HEK293T (cell line): ENCODE measurements around the gene HOMER2.

Experiments
- CTCF ChIA-PET: fragments of 350-600 bp; formaldehyde crosslinking; extraction: SDS; loops from one replicate; lab custom pipeline; 2021; ENCODE audit warnings: antibody characterized with exemption, inconsistent platforms; lab: Yijun Ruan, JAX
- POLR2A ChIA-PET: fragments of 350-600 bp; formaldehyde crosslinking; extraction: SDS; loops from one replicate; lab custom pipeline; 2020; ENCODE audit warnings: antibody characterized with exemption, inconsistent platforms; lab: Yijun Ruan, JAX
- DNase-seq: peaks from one replicate; pipeline ENCODE4 v3.0.0; 2012; ENCODE audit warnings: mixed read lengths; ENCODE audit errors: extremely low spot score
- ARNT ChIP-seq: fragments of 450-650 bp; IDR thresholded peaks from 2 replicates; pipeline ENCODE4 v1.6.1; 2017; ENCODE audit warnings: mild to moderate bottlenecking
- BHLHE40 ChIP-seq: fragments of 450-650 bp; IDR thresholded peaks from 2 replicates; pipeline ENCODE4 v1.6.1; 2016; ENCODE audit warnings: mild to moderate bottlenecking, moderate library complexity, borderline replicate concordance
- CTBP1 ChIP-seq: fragments of 450-650 bp; IDR thresholded peaks from 2 replicates; pipeline ENCODE4 v1.6.1; 2016; ENCODE audit warnings: borderline replicate concordance
- ELF4 ChIP-seq: fragments of 450-650 bp; IDR thresholded peaks from 2 replicates; pipeline ENCODE4 v1.6.1; 2017; ENCODE audit warnings: antibody characterized with exemption
- FOXA1 ChIP-seq: fragments of 450-650 bp; IDR thresholded peaks from 2 replicates; pipeline ENCODE4 v1.6.1; 2016; ENCODE audit warnings: mild to moderate bottlenecking
- FOXK2 ChIP-seq: fragments of 450-650 bp; IDR thresholded peaks from 2 replicates; pipeline ENCODE4 v1.6.1; 2016; ENCODE audit warnings: mild to moderate bottlenecking
- FOXM1 ChIP-seq: fragments of 450-650 bp; IDR thresholded peaks from 2 replicates; pipeline ENCODE4 v1.6.1; 2017; ENCODE audit warnings: mild to moderate bottlenecking, borderline replicate concordance
- HDGF ChIP-seq: fragments of 450-650 bp; IDR thresholded peaks from 2 replicates; pipeline ENCODE4 v1.6.1; 2017; ENCODE audit warnings: antibody characterized with exemption, borderline replicate concordance
- L3MBTL2 ChIP-seq: fragments of 450-650 bp; conservative IDR thresholded peaks from 2 replicates; pipeline ENCODE4 v1.6.1; 2016; ENCODE audit warnings: mild to moderate bottlenecking
- LEF1 ChIP-seq: fragments of 450-650 bp; IDR thresholded peaks from 2 replicates; pipeline ENCODE4 v1.6.1; 2017; ENCODE audit warnings: mild to moderate bottlenecking, borderline replicate concordance
- NFRKB ChIP-seq: fragments of 450-650 bp; IDR thresholded peaks from 2 replicates; pipeline ENCODE4 v1.6.1; 2016; ENCODE audit warnings: mild to moderate bottlenecking, moderate library complexity
- PKNOX1 ChIP-seq: fragments of 450-650 bp; IDR thresholded peaks from 2 replicates; pipeline ENCODE4 v1.6.1; 2016
- SP1 ChIP-seq: fragments of 450-650 bp; IDR thresholded peaks from 2 replicates; pipeline ENCODE4 v1.6.1; 2017
- SUZ12 ChIP-seq: fragments of 450-650 bp; IDR thresholded peaks from 2 replicates; pipeline ENCODE4 v1.6.1; 2016; ENCODE audit warnings: mild to moderate bottlenecking
- TARDBP ChIP-seq: fragments of 450-650 bp; IDR thresholded peaks from 2 replicates; pipeline ENCODE4 v1.6.1; 2016
- ZNF384 ChIP-seq: fragments of 450-650 bp; IDR thresholded peaks from 2 replicates; pipeline ENCODE4 v1.6.1; 2016

HOMER2 gene

GRCh38 chr15:82950295-82950694 lies 2.2 kb downstream of the HOMER2 start:
- ChIA-PET POLR2A (no interaction called here), CTCF (no interaction called here)
- DNase-seq = no peak
- TF ChIP-seq CTBP1 (no peak), SUZ12 (no peak), ZNF384 (no peak), PKNOX1 (no peak), L3MBTL2 (no peak), HDGF (no peak)

- ChIA-PET POLR2A (interaction anchor here (1.1 kb wide), 1 partner anchor 196 kb away, joined by 3 read pairs; no protein-coding TSS in a partner anchor), CTCF (no interaction called here)
- DNase-seq = no peak
Observed at GRCh38 chr15:82946155-82946701, 6.3 kb downstream of the HOMER2 start.

GRCh38 chr15:82945326-82945725 lies 7.2 kb downstream of the HOMER2 start:
- ChIA-PET CTCF (interaction anchor here (0.6 kb wide), 2 partner anchors 50 to 304 kb away, joined by 3 read pairs; no protein-coding TSS in a partner anchor), POLR2A (no interaction called here)
- TF ChIP-seq FOXA1 (no peak), HDGF (no peak), FOXM1 (no peak), CTBP1 (no peak), FOXK2 (no peak), ARNT (no peak), LEF1 (no peak), SUZ12 (no peak), L3MBTL2 (no peak), SP1 (no peak)
- DNase-seq = no peak

More at GRCh38 chr15:82946155-82946701, 6.3 kb downstream of the HOMER2 start:
- TF ChIP-seq BHLHE40 (no peak), ELF4 (no peak), NFRKB (no peak), L3MBTL2 (no peak), HDGF (no peak), PKNOX1 (no peak), FOXA1 (no peak)

- TF ChIP-seq ARNT = no peak
- no peak for TF ChIP-seq FOXA1
- no peak for TF ChIP-seq SUZ12
- TF ChIP-seq FOXK2 = no peak
- no peak for TF ChIP-seq PKNOX1
- no peak for TF ChIP-seq ZNF384
- no peak for TF ChIP-seq SP1
- TF ChIP-seq HDGF = no peak
- no peak for TF ChIP-seq ELF4
- TF ChIP-seq LEF1 = no peak
- no peak for TF ChIP-seq FOXM1
- TF ChIP-seq NFRKB = no peak
- no peak for TF ChIP-seq L3MBTL2
- TF ChIP-seq TARDBP = no peak
- no peak for TF ChIP-seq CTBP1
- POLR2A ChIA-PET = no interaction called here
- CTCF ChIA-PET = interaction anchor here (0.6 to 1.7 kb wide), 2 partner anchors 95 to 304 kb away, joined by 3 to 5 read pairs; no protein-coding TSS in a partner anchor
- DNase-seq = no peak
Observed at GRCh38 chr15:82944821-82945220, 7.7 kb downstream of the HOMER2 start.

GRCh38 chr15:82944056-82944455 lies 8.5 kb downstream of the HOMER2 start:
- ChIA-PET CTCF (interaction anchor here (1.2 to 1.7 kb wide), 3 partner anchors 12 to 95 kb away, joined by 4 to 5 read pairs (median 4); no protein-coding TSS in a partner anchor), POLR2A (interaction anchor here (0.6 to 1.8 kb wide), 2 partner anchors 42 to 373 kb away, joined by 3 to 4 read pairs; partner anchors contain the start of gene RAMAC)
- no peak for DNase-seq
- no peak for TF ChIP-seq TARDBP
- no peak for TF ChIP-seq LEF1
- TF ChIP-seq SP1 = no peak
- TF ChIP-seq FOXA1 = no peak
- TF ChIP-seq L3MBTL2 = no peak
- TF ChIP-seq HDGF = no peak
- TF ChIP-seq ARNT = no peak
- TF ChIP-seq NFRKB = no peak
- TF ChIP-seq PKNOX1 = no peak
- no peak for TF ChIP-seq FOXM1
- TF ChIP-seq BHLHE40 = no peak

- CTCF ChIA-PET = interaction anchor here (0.9 to 1.7 kb wide), 5 partner anchors 12 to 94 kb away, joined by 3 to 5 read pairs (median 4); no protein-coding TSS in a partner anchor
- no peak for DNase-seq
- POLR2A ChIA-PET = interaction anchor here (0.6 to 1.8 kb wide), 2 partner anchors 43 to 372 kb away, joined by 3 to 4 read pairs; partner anchors contain the start of gene RAMAC
- TF ChIP-seq TARDBP (no peak), LEF1 (no peak), BHLHE40 (no peak), FOXK2 (no peak), SUZ12 (no peak), ZNF384 (no peak)
Observed at GRCh38 chr15:82943176-82943575, 9.3 kb downstream of the HOMER2 start.
